Measurements from ENCODE around the gene ZNF44. TPM values are rescaled to one million over a fixed set of nuclear protein-coding genes. Genes with fewer than 3 reads are reported as not detected.

Gene ZNF44
- total and polyA plus RNA-seq, 2 experiments from 2014 or later, result 4.1 to 4.3 TPM

DNA sequence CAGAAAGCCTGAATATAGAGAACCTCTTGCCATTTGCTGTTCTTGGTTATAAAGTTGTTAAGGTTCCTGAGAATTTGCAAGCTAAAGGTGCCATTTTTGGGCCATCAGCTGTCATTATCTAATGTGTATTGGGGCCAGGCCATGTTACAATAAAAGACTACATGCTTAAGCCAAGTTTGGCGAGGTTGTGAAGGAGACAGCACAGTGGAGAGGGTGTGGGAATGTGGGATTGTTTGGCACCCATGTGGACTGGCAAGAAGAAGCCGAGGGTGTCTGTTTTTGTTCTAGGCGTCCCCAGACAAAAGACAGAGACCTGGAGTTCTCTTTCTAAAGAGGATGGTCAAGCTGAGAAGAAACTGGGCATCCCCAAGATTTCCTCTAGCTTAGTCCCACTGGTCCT is 64.7 kb downstream of the ZNF44 start:
- no peaks in the 10 kb centered on the region; the same call in 1 of the 2 replicates for H3K36me3 ChIP-seq (ENCODE audit: insufficient read depth)
- Mint-ChIP-seq H3K4me1 (no peaks in the 10 kb centered on the region), H3K36me3 (ENCODE audit: low read depth) (peaks cover 46% of the 10 kb centered on the region), H3K4me3 (no peak overlapping the region), H3K9me3 (peaks cover 95% of the 10 kb centered on the region), H3K27me3 (ENCODE audit: insufficient read depth, low read depth, poor library complexity) (peaks cover 3% of the 10 kb centered on the region), H3K27ac (no peak overlapping the region)
- no peak overlapping the region for H3K27ac ChIP-seq (ENCODE audit: low read depth)
- H3F3A ChIP-seq (replicated peaks; ENCODE audit: low read depth), result no peaks in the 10 kb centered on the region
- no peaks in the 10 kb centered on the region for H3K27me3 ChIP-seq (ENCODE audit: insufficient read depth)
- DNase-seq (ENCODE audit: low spot score) (no peak), ATAC-seq (no peak)
- TF ChIP-seq, protein P1, sequence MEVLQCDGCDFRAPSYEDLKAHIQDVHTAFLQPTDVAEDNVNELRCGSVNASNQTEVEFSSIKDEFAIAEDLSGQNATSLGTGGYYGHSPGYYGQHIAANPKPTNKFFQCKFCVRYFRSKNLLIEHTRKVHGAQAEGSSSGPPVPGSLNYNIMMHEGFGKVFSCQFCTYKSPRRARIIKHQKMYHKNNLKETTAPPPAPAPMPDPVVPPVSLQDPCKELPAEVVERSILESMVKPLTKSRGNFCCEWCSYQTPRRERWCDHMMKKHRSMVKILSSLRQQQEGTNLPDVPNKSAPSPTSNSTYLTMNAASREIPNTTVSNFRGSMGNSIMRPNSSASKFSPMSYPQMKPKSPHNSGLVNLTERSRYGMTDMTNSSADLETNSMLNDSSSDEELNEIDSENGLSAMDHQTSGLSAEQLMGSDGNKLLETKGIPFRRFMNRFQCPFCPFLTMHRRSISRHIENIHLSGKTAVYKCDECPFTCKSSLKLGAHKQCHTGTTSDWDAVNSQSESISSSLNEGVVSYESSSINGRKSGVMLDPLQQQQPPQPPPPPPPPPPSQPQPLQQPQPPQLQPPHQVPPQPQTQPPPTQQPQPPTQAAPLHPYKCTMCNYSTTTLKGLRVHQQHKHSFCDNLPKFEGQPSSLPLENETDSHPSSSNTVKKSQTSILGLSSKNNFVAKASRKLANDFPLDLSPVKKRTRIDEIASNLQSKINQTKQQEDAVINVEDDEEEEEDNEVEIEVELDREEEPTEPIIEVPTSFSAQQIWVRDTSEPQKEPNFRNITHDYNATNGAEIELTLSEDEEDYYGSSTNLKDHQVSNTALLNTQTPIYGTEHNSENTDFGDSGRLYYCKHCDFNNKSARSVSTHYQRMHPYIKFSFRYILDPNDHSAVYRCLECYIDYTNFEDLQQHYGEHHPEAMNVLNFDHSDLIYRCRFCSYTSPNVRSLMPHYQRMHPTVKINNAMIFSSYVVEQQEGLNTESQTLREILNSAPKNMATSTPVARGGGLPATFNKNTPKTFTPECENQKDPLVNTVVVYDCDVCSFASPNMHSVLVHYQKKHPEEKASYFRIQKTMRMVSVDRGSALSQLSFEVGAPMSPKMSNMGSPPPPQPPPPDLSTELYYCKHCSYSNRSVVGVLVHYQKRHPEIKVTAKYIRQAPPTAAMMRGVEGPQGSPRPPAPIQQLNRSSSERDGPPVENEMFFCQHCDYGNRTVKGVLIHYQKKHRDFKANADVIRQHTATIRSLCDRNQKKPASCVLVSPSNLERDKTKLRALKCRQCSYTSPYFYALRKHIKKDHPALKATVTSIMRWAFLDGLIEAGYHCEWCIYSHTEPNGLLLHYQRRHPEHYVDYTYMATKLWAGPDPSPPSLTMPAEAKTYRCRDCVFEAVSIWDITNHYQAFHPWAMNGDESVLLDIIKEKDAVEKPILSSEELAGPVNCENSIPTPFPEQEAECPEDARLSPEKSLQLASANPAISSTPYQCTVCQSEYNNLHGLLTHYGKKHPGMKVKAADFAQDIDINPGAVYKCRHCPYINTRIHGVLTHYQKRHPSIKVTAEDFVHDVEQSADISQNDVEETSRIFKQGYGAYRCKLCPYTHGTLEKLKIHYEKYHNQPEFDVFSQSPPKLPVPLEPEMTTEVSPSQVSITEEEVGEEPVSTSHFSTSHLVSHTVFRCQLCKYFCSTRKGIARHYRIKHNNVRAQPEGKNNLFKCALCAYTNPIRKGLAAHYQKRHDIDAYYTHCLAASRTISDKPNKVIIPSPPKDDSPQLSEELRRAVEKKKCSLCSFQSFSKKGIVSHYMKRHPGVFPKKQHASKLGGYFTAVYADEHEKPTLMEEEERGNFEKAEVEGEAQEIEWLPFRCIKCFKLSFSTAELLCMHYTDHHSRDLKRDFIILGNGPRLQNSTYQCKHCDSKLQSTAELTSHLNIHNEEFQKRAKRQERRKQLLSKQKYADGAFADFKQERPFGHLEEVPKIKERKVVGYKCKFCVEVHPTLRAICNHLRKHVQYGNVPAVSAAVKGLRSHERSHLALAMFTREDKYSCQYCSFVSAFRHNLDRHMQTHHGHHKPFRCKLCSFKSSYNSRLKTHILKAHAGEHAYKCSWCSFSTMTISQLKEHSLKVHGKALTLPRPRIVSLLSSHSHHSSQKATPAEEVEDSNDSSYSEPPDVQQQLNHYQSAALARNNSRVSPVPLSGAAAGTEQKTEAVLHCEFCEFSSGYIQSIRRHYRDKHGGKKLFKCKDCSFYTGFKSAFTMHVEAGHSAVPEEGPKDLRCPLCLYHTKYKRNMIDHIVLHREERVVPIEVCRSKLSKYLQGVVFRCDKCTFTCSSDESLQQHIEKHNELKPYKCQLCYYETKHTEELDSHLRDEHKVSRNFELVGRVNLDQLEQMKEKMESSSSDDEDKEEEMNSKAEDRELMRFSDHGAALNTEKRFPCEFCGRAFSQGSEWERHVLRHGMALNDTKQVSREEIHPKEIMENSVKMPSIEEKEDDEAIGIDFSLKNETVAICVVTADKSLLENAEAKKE (CRISPR knock-in tag; IDR thresholded peaks at IDR 0.05), result no peak
- TF ChIP-seq CREB1 (CRISPR knock-in tag; IDR thresholded peaks at IDR 0.05; ENCODE audit: low read depth) (no peak), JUNB (IDR thresholded peaks at IDR 0.05; ENCODE audit: unreplicated experiment) (no peak), NANOG (IDR thresholded peaks at IDR 0.05; ENCODE audit: borderline replicate concordance) (no peak), ZNF114 (CRISPR knock-in tag; IDR thresholded peaks at IDR 0.05) (no peak), POLR2AphosphoS5 (IDR thresholded peaks at IDR 0.05; ENCODE audit: low read depth) (no peak), EZH2phosphoT487 (IDR thresholded peaks at IDR 0.05; ENCODE audit: unreplicated experiment) (no peak), STAT1 (IDR thresholded peaks at IDR 0.05; ENCODE audit: unreplicated experiment) (no peak), EZH2 (IDR thresholded peaks at IDR 0.05; ENCODE audit: low read depth, unreplicated experiment) (no peak), ZNF331 (CRISPR knock-in tag; IDR thresholded peaks at IDR 0.05; ENCODE audit: low read depth) (no peak)
- TF ChIP-seq, protein P2, sequence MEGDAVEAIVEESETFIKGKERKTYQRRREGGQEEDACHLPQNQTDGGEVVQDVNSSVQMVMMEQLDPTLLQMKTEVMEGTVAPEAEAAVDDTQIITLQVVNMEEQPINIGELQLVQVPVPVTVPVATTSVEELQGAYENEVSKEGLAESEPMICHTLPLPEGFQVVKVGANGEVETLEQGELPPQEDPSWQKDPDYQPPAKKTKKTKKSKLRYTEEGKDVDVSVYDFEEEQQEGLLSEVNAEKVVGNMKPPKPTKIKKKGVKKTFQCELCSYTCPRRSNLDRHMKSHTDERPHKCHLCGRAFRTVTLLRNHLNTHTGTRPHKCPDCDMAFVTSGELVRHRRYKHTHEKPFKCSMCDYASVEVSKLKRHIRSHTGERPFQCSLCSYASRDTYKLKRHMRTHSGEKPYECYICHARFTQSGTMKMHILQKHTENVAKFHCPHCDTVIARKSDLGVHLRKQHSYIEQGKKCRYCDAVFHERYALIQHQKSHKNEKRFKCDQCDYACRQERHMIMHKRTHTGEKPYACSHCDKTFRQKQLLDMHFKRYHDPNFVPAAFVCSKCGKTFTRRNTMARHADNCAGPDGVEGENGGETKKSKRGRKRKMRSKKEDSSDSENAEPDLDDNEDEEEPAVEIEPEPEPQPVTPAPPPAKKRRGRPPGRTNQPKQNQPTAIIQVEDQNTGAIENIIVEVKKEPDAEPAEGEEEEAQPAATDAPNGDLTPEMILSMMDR (conservative IDR thresholded peaks at IDR 0.05; ENCODE audit: low read depth in 2 of 2), result no peak
- TF ChIP-seq, protein P3, sequence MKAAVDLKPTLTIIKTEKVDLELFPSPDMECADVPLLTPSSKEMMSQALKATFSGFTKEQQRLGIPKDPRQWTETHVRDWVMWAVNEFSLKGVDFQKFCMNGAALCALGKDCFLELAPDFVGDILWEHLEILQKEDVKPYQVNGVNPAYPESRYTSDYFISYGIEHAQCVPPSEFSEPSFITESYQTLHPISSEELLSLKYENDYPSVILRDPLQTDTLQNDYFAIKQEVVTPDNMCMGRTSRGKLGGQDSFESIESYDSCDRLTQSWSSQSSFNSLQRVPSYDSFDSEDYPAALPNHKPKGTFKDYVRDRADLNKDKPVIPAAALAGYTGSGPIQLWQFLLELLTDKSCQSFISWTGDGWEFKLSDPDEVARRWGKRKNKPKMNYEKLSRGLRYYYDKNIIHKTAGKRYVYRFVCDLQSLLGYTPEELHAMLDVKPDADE (IDR thresholded peaks at IDR 0.05), result no peak
- TF ChIP-seq, protein P4, sequence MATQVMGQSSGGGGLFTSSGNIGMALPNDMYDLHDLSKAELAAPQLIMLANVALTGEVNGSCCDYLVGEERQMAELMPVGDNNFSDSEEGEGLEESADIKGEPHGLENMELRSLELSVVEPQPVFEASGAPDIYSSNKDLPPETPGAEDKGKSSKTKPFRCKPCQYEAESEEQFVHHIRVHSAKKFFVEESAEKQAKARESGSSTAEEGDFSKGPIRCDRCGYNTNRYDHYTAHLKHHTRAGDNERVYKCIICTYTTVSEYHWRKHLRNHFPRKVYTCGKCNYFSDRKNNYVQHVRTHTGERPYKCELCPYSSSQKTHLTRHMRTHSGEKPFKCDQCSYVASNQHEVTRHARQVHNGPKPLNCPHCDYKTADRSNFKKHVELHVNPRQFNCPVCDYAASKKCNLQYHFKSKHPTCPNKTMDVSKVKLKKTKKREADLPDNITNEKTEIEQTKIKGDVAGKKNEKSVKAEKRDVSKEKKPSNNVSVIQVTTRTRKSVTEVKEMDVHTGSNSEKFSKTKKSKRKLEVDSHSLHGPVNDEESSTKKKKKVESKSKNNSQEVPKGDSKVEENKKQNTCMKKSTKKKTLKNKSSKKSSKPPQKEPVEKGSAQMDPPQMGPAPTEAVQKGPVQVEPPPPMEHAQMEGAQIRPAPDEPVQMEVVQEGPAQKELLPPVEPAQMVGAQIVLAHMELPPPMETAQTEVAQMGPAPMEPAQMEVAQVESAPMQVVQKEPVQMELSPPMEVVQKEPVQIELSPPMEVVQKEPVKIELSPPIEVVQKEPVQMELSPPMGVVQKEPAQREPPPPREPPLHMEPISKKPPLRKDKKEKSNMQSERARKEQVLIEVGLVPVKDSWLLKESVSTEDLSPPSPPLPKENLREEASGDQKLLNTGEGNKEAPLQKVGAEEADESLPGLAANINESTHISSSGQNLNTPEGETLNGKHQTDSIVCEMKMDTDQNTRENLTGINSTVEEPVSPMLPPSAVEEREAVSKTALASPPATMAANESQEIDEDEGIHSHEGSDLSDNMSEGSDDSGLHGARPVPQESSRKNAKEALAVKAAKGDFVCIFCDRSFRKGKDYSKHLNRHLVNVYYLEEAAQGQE (IDR thresholded peaks at IDR 0.05; ENCODE audit: unreplicated experiment), result no peak
- H3K4me3 ChIP-seq, result no peak overlapping the region
- H3K4me2 ChIP-seq, result no peak overlapping the region
- H3K79me2 ChIP-seq (replicated peaks; ENCODE audit: insufficient read depth), result no peaks in the 10 kb centered on the region; the same call in 1 of the 2 replicates
- no peaks in the 10 kb centered on the region for H3K9me2 ChIP-seq (ENCODE audit: insufficient read depth)
- no peak overlapping the region for H2AFZ ChIP-seq
- H4K20me1 ChIP-seq (replicated peaks; ENCODE audit: insufficient read depth), result no peaks in the 10 kb centered on the region
- peaks cover 16% of the 10 kb centered on the region; the same call in 1 of the 2 replicates for H3K4me1 ChIP-seq (ENCODE audit: insufficient read depth)

Measured in GM23338 (cell line).